ENCODE measurements around the gene MORN5.

DNA sequence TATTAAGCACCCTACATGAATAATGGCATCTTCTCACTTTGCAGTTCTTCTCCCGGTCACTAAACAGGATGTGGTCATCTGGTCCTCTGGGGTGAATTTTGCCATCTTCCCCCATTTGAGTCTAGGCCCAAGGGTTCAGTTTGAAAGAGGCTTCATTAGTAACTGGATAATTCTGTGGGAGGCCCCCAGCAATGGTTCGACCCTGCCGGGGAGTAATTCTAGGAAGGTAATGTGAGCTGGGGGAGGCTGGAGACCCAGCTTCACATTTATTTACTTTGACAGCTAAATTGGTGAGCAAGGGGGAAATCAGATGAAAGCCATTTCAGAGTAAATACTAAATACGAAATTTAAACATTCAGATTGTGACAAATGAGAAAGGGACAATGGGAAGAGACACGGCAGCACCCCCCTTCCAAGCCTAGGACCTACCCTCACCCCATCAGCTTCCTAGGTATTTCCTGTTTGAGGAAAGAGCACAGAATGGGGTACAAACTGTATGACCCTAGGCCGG, 73.1 kb downstream of the MORN5 start:
- TF ChIP-seq, protein P1, sequence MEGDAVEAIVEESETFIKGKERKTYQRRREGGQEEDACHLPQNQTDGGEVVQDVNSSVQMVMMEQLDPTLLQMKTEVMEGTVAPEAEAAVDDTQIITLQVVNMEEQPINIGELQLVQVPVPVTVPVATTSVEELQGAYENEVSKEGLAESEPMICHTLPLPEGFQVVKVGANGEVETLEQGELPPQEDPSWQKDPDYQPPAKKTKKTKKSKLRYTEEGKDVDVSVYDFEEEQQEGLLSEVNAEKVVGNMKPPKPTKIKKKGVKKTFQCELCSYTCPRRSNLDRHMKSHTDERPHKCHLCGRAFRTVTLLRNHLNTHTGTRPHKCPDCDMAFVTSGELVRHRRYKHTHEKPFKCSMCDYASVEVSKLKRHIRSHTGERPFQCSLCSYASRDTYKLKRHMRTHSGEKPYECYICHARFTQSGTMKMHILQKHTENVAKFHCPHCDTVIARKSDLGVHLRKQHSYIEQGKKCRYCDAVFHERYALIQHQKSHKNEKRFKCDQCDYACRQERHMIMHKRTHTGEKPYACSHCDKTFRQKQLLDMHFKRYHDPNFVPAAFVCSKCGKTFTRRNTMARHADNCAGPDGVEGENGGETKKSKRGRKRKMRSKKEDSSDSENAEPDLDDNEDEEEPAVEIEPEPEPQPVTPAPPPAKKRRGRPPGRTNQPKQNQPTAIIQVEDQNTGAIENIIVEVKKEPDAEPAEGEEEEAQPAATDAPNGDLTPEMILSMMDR (IDR thresholded peaks at IDR 0.05): no peak
- TF ChIP-seq POLR2A (IDR thresholded peaks at IDR 0.05): no peak

All from body of pancreas (tissue), 4 donors.